H1 (cell line): Measurements from ENCODE around the gene OSTF1. TPM values are rescaled to one million over a fixed set of nuclear protein-coding genes. Genes with fewer than 3 reads are reported as not detected.

Experiments used
- CTCF ChIA-PET: fragments of 300-600 bp; sonication (Branson Sonifier 250); formaldehyde crosslinking; loops from one replicate; lab custom pipeline; 2021; ENCODE audit not compliant: partially characterized antibody; lab: Charles Lee
- POLR2A ChIA-PET: fragments of 300-600 bp; sonication (Branson Sonifier 250); formaldehyde crosslinking; loops from one replicate; lab custom pipeline; 2021; ENCODE audit warnings: inconsistent platforms; ENCODE audit not compliant: partially characterized antibody; lab: Charles Lee
- DNase-seq, 2 experiments: peaks; one replicate each; pipeline versions ENCODE4 v3.0.0 to v3.0.0-alpha.2; 2010 to 2022; ENCODE audit warnings: low spot score in 2 of 2, low read depth in 1 of 2, mixed read lengths in 1 of 2
- FAIRE-seq: peaks from 2 replicates; lab custom pipeline; 2011; peaks lifted over from hg19 to GRCh38; lab: Jason Lieb, UNC
- H2AFZ ChIP-seq: 2 replicates; pipeline ENCODE4 v1.8.1; 2012; ENCODE audit warnings: low read length, inconsistent platforms
- H2AK5ac ChIP-seq: 2 replicates; pipeline ENCODE4 v1.6.1; 2013; ENCODE audit warnings: low read depth, low read length
- H2BK120ac ChIP-seq: replicated peaks from 2 replicates; pipeline ENCODE3; 2013; ENCODE audit warnings: low read depth, low read length, inconsistent platforms
- H2BK12ac ChIP-seq: 2 replicates; pipeline ENCODE4 v1.6.1; 2013; ENCODE audit warnings: low read depth, low read length
- H2BK15ac ChIP-seq: 2 replicates; pipeline ENCODE4 v1.6.1; 2013; ENCODE audit warnings: low read length
- H2BK20ac ChIP-seq: 2 replicates; pipeline ENCODE4 v1.6.1; 2013; ENCODE audit warnings: low read length
- H2BK5ac ChIP-seq: 2 replicates; pipeline ENCODE4 v1.6.1; 2013; ENCODE audit warnings: low read depth, low read length
- H3K14ac ChIP-seq: 2 replicates; pipeline ENCODE4 v1.6.1; 2013; ENCODE audit warnings: inconsistent platforms; ENCODE audit not compliant: insufficient read length
- H3K18ac ChIP-seq: 2 replicates; pipeline ENCODE4 v1.6.1; 2013; ENCODE audit warnings: low read length; ENCODE audit errors: extremely low read depth
- H3K23ac ChIP-seq: 2 replicates; pipeline ENCODE4 v1.6.1; 2013; ENCODE audit warnings: inconsistent platforms; ENCODE audit not compliant: insufficient read length
- H3K23me2 ChIP-seq: 2 replicates; pipeline ENCODE4 v1.6.1; 2013; ENCODE audit warnings: low read depth, low read length
- H3K27ac ChIP-seq: 2 replicates; pipeline ENCODE4 v1.6.1; 2011; ENCODE audit warnings: low read depth, low read length, inconsistent platforms
- H3K27me3 ChIP-seq, 4 experiments: replicated peaks in 1 of 4; 1 replicate in 1 of 4; 2 replicates in 3 of 4; pipeline versions ENCODE4 v1.6.1 to v1.8.1; 2011 to 2013; ENCODE audit warnings: low read length in 3 of 4, mild to moderate bottlenecking in 3 of 4, inconsistent platforms in 2 of 4, mixed read lengths in 2 of 4, moderate library complexity in 1 of 4; ENCODE audit not compliant: control insufficient read depth in 3 of 4, insufficient read depth in 3 of 4; ENCODE audit errors: extremely low read depth in 1 of 4
- H3K36me3 ChIP-seq, 4 experiments: 2 replicates each; pipeline versions ENCODE4 v1.6.1 to v1.8.1; 2011 to 2013; ENCODE audit warnings: mild to moderate bottlenecking in 4 of 4, low read length in 3 of 4, moderate library complexity in 2 of 4, control low read depth in 1 of 4, inconsistent platforms in 1 of 4; ENCODE audit not compliant: insufficient read depth in 4 of 4, control insufficient read depth in 2 of 4
- H3K4ac ChIP-seq: replicated peaks from 2 replicates; pipeline ENCODE3; 2013; ENCODE audit warnings: low read length, low read depth, mixed read lengths, inconsistent platforms; ENCODE audit not compliant: insufficient read length
- H3K4me1 ChIP-seq, 4 experiments: replicated peaks in 1 of 4; 1 replicate in 1 of 4; 2 replicates in 3 of 4; pipeline versions ENCODE4 v1.6.1 to v1.8.1; 2011 to 2013; ENCODE audit warnings: low read length in 3 of 4, inconsistent platforms in 2 of 4, mixed read lengths in 1 of 4; ENCODE audit not compliant: insufficient read depth in 4 of 4, control insufficient read depth in 3 of 4
- H3K4me2 ChIP-seq, 2 experiments: 2 replicates each; pipeline versions ENCODE4 v1.6.1 to v1.8.1; 2011 to 2013; ENCODE audit warnings: low read depth in 2 of 2, low read length in 2 of 2, control low read depth in 1 of 2, inconsistent platforms in 1 of 2, mild to moderate bottlenecking in 1 of 2; ENCODE audit not compliant: insufficient read depth in 1 of 2
- H3K4me3 ChIP-seq, 4 experiments: fragments of 200-600, 300-600 bp in 1 of 4; sonication (generic), shearing (Covaris generic), sonication (Bioruptor Twin) in 1 of 4; 2 replicates each; pipeline versions ENCODE4 v1.5.1 to v1.8.1; 2011 to 2016; ENCODE audit warnings: low read length in 4 of 4, low read depth in 3 of 4, control low read depth in 2 of 4, inconsistent platforms in 2 of 4, mild to moderate bottlenecking in 2 of 4, mixed read lengths in 1 of 4, moderate library complexity in 1 of 4; ENCODE audit not compliant: insufficient read depth in 2 of 4; ENCODE audit errors: extremely low read depth in 1 of 4
- H3K56ac ChIP-seq: replicated peaks from 2 replicates; pipeline ENCODE3; 2013; ENCODE audit warnings: low read depth, mild to moderate bottlenecking, mixed read lengths, low read length, inconsistent platforms; ENCODE audit not compliant: insufficient read length
- H3K79me1 ChIP-seq: 2 replicates; pipeline ENCODE4 v1.6.1; 2013; ENCODE audit warnings: low read depth, low read length, control low read depth
- H3K79me2 ChIP-seq, 2 experiments: 2 replicates each; pipeline versions ENCODE4 v1.6.1 to v1.8.1; 2012 to 2013; ENCODE audit warnings: low read length in 2 of 2, mild to moderate bottlenecking in 2 of 2, inconsistent platforms in 1 of 2; ENCODE audit not compliant: insufficient read depth in 2 of 2, control insufficient read depth in 1 of 2
- H3K9ac ChIP-seq, 4 experiments: replicated peaks in 1 of 4; 1 replicate in 1 of 4; 2 replicates in 3 of 4; pipeline versions ENCODE4 v1.6.1 to v1.8.1; 2011 to 2013; ENCODE audit warnings: low read depth in 3 of 4, low read length in 3 of 4, control low read depth in 2 of 4, mild to moderate bottlenecking in 2 of 4, moderate library complexity in 2 of 4, inconsistent platforms in 1 of 4; ENCODE audit errors: extremely low read depth in 1 of 4
- H3K9me3 ChIP-seq, 2 experiments: 2 replicates each; pipeline versions ENCODE4 v1.6.1 to v1.8.1; 2012 to 2013; ENCODE audit warnings: mild to moderate bottlenecking in 2 of 2, moderate library complexity in 2 of 2, control low read depth in 1 of 2, inconsistent platforms in 1 of 2, low read depth in 1 of 2, low read length in 1 of 2, mixed read lengths in 1 of 2; ENCODE audit not compliant: insufficient read depth in 2 of 2
- H4K20me1 ChIP-seq, 2 experiments: replicated peaks in 1 of 2; 2 replicates each; pipeline versions ENCODE3 to v1.8.1; 2011 to 2013; ENCODE audit warnings: inconsistent platforms in 2 of 2, low read length in 2 of 2, mild to moderate bottlenecking in 1 of 2; ENCODE audit not compliant: insufficient read depth in 2 of 2, control insufficient read depth in 1 of 2
- H4K5ac ChIP-seq: 2 replicates; pipeline ENCODE4 v1.6.1; 2013; ENCODE audit warnings: low read length, low read depth, mixed read lengths, inconsistent platforms; ENCODE audit not compliant: insufficient read length
- H4K8ac ChIP-seq: 2 replicates; pipeline ENCODE4 v1.8.0; 2013; ENCODE audit warnings: mild to moderate bottlenecking, moderate library complexity, low read length, inconsistent platforms; ENCODE audit not compliant: insufficient read depth; ENCODE audit errors: extremely low read depth
- H4K91ac ChIP-seq: replicated peaks from 2 replicates; pipeline ENCODE3; 2013; ENCODE audit warnings: low read length, mixed read lengths, inconsistent platforms; ENCODE audit not compliant: insufficient read length
- CEBPB ChIP-seq: IDR thresholded peaks from 2 replicates; pipeline ENCODE4 v1.6.1; 2012; ENCODE audit warnings: low read depth, low read length
- SIN3A ChIP-seq, 2 experiments: IDR thresholded peaks in 1 of 2; conservative IDR thresholded peaks in 1 of 2; 2 replicates each; pipeline ENCODE4 v1.6.1; 2011 to 2012; ENCODE audit warnings: low read length in 2 of 2, improper control_type of control experiment in 1 of 2, low read depth in 1 of 2, mild to moderate bottlenecking in 1 of 2
- polyA plus RNA-seq, 7 experiments: library from polyadenylated mRNA; depleted of rRNA in 3 of 7; stranded (reverse) in 5 of 7; unstranded in 2 of 7; fragments of >200 nt in 5 of 7; fragments of 200-250 nt in 2 of 7; gene quantifications; 1 replicate in 5 of 7; 2 replicates in 1 of 7; 4 replicates in 1 of 7; pipeline versions ENCODE4 v1.2.1 to v1.2.3, GENCODE V29; 2011 to 2013; ENCODE audit warnings: missing spikeins in 2 of 7, mixed read lengths in 2 of 7
- total RNA-seq: library from RNA; stranded (reverse); fragmentation: NEBNext Ultra II Directional; extraction: Animal tissue kit (Norgen Biotek cat#: 25700); gene quantifications from 2 replicates; pipeline ENCODE4 v1.2.1, GENCODE V29; 2021

OSTF1 gene
- total and polyA plus RNA-seq, 2 of the 8 experiments (the other 6 are each of a cell fraction or from before 2014, with no cell fraction given): 5.0 to 18.9 TPM

DNA sequence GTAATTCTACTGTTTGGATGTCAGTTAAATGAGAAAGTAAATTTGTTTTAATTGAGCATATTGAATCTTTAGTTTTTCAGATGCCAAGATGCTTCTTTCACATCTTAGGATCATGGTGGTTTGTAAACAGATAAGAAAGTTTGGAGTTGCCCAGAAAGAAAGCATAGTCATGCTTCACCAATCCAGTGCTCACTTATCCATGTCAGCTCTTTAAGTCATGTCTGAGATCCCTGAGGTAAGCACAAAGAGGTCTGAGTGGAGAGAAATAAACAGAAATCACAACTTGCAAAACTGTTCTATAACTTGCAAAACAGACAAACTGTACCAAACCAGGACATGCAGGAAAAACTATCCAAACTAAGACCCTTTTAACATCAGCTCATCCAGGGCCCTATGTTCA, 87.7 kb downstream of the OSTF1 start:
- DNase-seq (no peak), FAIRE-seq (no peak)
- POLR2A ChIA-PET: no interaction called here
- H4K5ac ChIP-seq: no peak overlapping the region
- H3K14ac ChIP-seq: no peak overlapping the region
- no peak overlapping the region for H2BK15ac ChIP-seq
- no peak overlapping the region for H3K4ac ChIP-seq
- no peaks in the 10 kb centered on the region for H4K20me1 ChIP-seq
- H3K56ac ChIP-seq: no peak overlapping the region
- H3K23ac ChIP-seq: no peak overlapping the region
- no peaks in the 10 kb centered on the region for H3K79me1 ChIP-seq
- H3K4me3 ChIP-seq: no peak overlapping the region
- no peak overlapping the region for H2AK5ac ChIP-seq
- no peak overlapping the region for H2BK12ac ChIP-seq
- H3K9ac ChIP-seq: no peak overlapping the region
- H3K27me3 ChIP-seq: no peaks in the 10 kb centered on the region
- H2AFZ ChIP-seq: no peak overlapping the region
- H3K4me1 ChIP-seq: no peaks in the 10 kb centered on the region
- H2BK120ac ChIP-seq: no peak overlapping the region
- no peak overlapping the region for H4K8ac ChIP-seq
- no peak overlapping the region for H3K18ac ChIP-seq
- no peaks in the 10 kb centered on the region for H3K79me2 ChIP-seq
- no peak overlapping the region for H3K27ac ChIP-seq
- H4K91ac ChIP-seq: no peak overlapping the region
- CTCF ChIA-PET: interaction anchor here (8.9 kb wide), 1 partner anchor 10 kb away, joined by 61 read pairs; no protein-coding TSS in a partner anchor
- H2BK5ac ChIP-seq: no peak overlapping the region
- no peak overlapping the region for H2BK20ac ChIP-seq
- H3K9me3 ChIP-seq: no peaks in the 10 kb centered on the region
- H3K4me2 ChIP-seq: no peak overlapping the region
- TF ChIP-seq SIN3A (conservative IDR thresholded peaks at IDR 0.05 in 1 of 2, IDR thresholded peaks at IDR 0.05 in 1 of 2; ENCODE audit: low read depth in 1 of 2, low read length in 2 of 2) (no peak), CEBPB (no peak)
- no peaks in the 10 kb centered on the region for H3K36me3 ChIP-seq
- H3K23me2 ChIP-seq: no peaks in the 10 kb centered on the region; the same call in 1 of the 2 replicates
